ENCODE data around the gene TMEM176B. TPM values are rescaled to one million over a fixed set of nuclear protein-coding genes. Genes with fewer than 3 reads are reported as not detected.
A peak's percentile ranks its signal among the peaks of the same experiment; 100 is the strongest.

The TMEM176B gene
- total RNA-seq (2014; rRNA removed; shearing (Covaris generic)) = 1.0 and 2.0 TPM in 2 replicates

DNA sequence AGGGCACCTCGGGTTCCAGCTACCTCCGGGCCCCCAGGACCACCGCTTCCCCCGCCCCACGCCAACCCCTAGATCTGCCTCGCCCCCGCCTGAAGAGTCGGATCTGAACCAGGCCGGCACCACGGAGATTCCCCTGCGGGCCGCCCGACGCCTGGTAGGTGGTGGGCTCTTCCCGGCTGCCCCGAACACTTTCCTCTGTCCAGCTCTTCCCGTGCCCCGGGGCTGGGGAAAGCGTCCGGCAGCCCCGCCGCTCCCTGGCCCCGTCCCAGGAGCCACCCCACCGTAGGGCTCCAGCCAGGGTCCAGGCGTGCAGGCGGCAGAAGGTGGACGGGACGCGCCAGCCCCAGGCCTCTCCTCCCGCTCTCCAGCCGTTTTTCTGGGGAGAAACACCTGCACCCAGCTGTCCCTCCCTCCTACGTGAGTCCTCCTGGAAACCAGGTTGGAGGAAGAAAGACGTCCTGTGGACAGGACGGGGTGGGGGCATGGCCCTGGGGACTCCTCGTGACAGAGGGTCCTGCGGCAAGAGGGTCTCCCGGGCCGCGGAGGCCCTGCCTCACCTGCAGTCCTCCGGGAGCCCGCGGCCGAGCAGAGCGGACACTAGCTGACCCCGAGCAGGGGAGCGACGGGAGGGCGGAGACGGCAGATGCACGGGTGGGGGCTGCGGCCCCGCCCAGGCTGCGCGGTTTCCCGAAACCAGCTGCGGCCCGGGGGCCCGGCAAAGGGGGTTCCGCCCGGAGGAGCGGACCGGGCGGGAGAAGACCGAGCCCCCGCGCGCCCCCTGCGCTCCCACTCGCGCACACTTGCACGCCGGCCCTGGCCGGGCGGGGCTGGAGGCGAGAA, at the start of gene TMEM176B:
Gene TMEM176B (minus strand): TSS at position 624 of the 840 bp plus-strand sequence. CDS start 3,795 bp downstream, outside the sequence.
- no peak for DNase-seq (ENCODE audit: low spot score)

DNA sequence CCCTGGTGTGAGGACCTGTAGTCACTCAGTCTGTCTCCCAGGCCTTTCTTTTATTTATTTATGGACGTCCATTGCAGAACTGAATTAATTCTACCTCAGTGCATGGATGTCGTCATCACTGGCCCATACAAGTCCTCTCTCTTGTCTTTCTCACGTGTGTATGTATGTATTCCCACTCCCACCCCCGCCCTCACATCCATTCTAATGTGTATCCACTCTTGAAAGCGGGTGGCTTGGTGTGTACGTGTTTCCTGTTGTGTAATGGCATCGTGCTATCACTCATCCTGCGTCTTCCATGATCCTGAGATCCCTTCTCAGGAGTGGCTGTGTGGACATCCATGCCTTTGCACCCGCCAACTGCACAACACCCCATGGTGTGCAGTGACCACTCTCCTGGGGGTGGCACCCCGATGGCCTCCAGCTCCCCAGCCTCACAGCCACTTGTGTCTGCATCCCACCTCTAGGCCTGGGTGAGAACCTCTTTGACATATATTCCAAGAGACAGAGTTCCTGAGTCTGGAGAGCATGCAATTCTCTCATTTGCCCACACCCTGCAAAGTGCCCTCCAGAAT, 49.1 kb upstream of the TMEM176B start:
- DNase-seq (ENCODE audit: low spot score) = no peak

DNA sequence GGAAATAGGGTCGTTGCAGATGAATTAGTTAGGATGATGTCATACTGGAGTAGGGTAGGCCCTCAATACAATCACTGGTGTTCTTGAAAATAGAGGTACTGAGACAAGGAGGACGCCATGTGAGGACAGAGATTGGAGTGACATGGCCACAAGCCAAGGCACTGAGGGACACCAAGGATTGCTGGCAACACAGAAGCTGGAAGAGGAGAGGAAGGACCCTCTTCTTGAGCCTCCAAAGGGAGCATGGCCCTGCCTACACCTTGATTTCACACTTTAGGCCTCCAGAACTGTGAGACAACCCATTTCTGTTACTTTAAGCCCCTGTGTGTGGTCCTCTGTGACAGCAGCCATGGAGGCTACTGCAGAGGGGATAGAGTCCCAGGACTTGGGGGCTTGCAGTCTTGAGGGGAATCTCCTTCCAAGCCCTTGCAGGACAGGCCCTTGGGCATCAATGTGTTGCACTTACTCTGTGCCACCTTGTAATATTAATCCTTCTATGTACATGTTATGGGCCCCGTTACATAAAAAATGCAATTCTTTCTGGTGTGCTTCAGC, 48.5 kb upstream of the TMEM176B start:
- DNase-seq (ENCODE audit: low spot score) = no peak

DNA sequence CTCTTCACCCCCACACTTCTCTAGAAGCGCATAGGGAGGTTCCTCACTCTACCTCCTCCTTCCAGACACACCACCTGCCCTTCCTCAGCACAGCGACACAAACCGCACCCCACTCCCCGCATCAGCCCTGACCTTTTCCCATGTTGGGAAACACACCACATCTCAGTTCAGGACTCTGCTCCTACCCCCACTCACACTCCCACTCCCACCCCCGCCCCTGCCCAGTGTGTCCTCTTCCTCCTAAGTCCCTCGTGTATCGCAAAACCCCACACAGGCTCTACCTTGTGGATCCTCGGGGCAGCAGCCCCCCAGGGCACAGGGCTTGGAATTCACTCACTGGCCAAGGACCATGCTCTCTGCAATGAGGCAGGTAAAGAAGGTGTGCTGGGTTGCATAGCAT, 47.9 kb upstream of the TMEM176B start:
- no peak for DNase-seq (ENCODE audit: low spot score)

DNA sequence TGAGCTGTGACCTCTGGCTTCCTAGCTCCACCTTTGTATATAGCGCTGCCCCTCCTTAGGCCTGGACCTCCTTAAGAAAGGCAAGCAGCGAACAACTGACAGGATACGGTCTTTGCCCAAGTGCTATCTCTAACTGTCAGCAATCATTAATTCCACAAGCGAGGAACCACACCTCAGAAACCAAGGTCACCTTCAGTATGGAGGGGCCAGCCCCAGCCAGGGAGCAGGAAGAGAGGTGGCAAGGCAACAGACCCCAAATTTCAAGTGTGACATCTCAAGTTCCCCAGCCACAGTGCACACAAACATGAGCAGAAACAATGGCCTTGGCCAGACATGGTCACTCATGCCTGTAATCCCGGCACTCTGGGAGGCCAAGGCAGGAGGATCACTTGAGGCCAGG, 47.4 kb upstream of the TMEM176B start:
- no peak for DNase-seq (ENCODE audit: low spot score)

DNA sequence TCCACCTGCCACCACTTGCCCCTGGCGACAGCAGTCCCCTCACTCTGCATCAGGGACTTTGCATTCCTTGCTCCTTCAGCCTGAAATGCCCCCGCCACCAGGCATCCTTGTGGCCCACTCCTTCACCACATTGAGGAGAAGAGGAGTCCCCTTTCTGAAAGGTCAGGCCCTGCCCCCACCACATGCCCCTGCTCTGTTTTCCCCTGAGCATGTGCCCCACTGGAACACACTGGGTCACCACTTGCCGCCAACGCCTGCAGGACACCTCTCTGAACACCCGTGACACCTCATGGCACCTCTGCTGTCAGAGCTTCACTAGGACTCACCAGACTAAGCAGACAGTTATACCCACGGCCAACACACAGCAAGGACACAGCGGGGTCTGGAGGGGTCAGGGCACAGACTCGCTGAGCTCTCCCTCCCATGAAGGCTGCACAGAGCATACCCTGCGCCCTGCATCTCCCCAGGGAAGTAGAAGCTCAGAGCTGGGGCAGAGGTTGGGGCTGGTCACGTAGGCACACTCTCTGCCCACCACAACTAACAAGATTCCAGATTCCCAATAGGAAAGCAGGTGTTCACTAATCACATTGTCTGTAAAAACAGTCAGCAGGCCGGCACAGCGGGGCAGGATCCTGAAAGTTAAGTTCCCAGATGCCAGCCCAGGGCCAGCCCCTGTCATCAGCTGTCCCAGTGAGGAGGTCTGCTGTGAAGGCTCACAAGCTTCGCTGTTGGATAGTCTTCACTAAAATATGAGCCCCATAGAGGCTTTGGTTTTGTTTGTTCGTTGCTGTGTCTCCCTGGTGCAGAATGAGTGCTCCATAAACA, 46.3 kb upstream of the TMEM176B start:
- DNase-seq (ENCODE audit: low spot score) = no peak

DNA sequence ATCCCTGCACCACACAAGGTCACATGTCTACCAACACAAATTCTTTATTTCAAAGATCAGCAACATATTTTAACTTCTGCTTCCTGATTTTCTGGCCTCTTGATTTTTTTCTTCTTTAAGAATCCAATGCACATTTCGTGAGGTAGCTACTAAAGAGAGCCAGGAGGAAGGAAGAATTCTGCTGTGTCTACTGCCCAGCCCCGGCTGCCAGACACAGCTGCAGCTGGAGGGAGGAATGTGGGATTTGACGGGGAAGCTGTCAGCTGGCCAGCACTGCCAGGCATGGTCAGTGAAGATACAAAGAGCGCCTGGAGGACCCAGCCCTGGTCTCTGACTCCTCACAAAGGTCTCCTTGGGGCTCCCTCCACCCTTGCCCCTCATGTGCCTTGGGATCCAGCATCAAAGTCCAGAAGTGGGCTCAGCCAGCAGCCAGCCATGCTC, 45.3 kb upstream of the TMEM176B start:
- no peak for DNase-seq (ENCODE audit: low spot score)

DNA sequence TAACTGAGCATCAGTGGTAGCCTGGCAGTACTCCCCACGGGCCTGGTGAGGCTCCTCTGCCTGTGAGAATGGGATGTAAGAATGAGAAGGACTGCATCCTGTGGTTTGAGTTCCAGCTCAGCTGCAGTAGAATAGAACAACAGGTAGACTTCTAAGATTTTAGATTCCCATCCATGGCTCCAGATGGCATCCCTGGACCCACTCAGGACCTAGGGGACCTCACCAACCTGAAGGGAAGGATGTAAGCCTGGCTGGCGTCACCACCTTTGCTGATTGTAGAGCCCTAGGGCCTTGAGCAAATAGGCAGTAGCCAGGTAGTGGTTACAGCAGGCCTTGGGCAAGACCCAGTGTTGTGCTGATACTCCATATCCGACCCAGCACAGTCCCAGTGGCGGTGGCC, 42.6 kb upstream of the TMEM176B start:
- no peak for DNase-seq (ENCODE audit: low spot score)

DNA sequence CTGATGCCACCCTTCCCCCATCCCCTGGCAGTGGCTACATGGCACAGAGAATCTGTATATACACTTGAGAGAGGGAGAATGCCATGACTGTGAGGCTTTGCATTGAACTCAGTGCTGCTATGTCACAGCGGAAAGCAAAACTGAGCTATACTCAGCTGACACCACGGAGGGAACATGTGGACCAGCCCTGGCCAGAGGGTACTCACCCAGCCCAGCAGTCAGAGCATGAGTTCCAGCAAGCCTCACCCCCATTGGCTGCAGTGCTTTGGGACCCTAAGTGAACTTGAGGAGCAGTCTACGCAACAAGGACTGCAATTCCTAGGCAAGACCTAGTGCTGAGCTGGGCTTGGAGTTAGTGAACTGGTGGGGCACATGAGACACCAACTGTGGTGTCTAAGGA, 41.9 kb upstream of the TMEM176B start:
- DNase-seq (ENCODE audit: low spot score) = no peak

DNA sequence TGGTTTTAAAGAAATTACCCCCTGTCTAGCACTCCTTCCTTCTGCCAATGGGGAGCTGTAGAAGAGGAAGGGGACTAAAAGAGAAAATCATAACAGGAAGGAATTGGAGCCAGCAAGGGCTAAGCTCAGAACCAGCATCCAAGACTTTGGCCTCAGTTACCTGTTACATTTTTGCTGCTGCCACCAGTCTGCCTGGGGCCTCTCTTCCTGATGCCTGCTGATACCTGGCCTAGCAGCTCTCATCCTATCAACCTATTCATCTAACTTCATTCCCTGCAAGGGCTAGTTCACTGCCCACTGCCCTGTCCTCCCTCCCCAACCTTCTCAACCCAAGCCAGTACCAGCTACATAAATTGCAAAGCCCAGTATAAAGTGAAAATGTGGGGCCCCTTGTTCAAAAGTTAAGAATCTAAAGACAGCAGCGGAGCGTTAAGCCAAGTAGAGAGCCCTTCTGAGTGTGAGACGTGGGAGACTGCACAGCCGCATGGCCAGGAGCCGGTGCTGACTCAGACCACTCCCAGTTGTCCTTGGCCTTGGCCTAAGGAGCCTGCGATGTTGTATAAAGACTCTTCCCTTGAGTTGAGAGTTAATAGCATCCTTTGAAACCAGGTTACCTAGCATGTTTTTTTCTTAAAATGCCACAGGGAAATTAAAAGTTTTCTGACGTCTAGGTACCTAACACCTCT, 38.9 kb upstream of the TMEM176B start:
- DNase-seq (ENCODE audit: low spot score) = no peak

DNA sequence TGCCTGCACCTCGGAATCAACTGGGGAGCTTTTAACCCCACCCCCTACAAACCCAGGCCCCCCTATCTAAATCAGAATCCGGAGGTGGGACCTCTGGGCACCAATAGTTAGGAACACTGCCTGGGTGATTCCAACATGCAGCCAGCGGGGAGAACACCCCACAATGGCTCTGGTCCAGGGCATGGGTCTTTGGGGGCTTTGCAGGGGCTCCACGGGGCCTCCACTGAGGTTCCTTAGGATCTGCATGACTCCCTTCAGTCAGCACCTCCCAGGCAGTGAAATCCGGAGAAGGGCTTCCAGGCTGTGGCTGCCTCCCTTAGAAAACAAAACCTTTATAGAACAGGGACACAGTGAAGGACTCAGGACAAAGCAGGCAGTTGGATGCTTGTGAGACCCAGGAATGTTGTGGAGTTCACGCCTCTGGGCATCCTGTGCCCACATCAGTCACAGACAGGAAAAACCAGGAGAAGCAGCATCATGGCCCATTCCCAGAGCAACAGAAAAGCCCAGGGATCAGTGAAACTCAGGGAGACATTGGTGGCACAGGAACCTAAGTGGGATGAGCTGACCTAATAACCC, 35.6 kb upstream of the TMEM176B start:
- DNase-seq (ENCODE audit: low spot score) = no peak

DNA sequence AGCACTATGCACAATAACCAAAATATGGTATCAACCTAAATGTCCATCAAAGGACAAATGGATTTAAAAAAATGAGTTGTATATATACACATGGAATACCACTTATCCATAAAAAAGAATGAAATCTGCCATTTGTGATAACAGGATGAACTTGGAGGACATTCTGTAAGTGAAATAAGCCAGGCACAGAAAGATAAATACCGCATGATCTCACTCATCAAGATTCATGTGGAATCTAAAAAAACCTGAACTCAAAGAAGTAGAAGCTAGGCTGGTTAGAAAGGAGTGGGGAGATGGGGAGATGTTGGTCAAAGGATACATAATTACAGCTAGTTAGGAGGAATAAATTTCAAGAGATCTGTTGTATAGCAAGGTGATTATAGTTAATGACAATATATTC, 34.9 kb upstream of the TMEM176B start:
- no peak for DNase-seq (ENCODE audit: low spot score)

DNA sequence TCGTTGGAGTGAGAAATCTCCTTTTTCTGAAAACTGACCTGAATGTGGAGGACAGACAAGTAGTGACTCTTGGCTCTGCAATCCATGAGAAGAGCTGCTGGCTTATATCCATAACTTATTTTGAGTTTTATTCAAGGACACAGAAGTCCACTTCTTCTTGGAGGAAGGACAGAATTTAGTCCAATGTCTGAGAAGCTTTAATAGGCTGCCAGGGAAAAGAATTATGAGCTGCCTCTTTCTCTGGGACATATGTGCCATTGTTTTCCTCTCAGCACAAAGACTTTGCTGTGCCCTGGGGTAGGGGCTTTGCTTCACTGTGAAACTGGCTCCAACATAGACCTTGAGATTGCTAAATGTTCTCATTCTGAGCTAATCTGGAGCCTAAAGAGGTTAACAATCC, 31.7 kb upstream of the TMEM176B start:
- no peak for DNase-seq (ENCODE audit: low spot score)

DNA sequence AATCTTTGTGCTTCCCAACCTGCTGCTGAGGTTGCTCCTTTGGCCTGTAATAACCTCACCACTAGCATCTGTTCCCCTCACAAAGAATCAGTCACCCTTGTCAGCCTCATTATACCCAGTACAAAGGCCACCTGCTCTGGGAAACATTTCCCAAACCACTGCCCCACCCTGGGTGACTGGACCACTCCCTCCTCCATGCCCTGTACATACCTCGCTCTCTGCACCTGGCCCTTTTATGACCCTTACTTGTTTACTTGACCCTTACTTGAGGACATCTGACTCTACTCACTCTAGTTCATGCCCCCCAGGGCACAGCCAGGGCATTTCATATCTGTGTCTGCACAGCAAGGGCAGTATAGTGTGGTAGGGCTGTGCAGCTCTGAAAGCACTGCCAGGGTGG, 30.8 kb upstream of the TMEM176B start:
- peak; percentile 22 for DNase-seq (ENCODE audit: low spot score)

DNA sequence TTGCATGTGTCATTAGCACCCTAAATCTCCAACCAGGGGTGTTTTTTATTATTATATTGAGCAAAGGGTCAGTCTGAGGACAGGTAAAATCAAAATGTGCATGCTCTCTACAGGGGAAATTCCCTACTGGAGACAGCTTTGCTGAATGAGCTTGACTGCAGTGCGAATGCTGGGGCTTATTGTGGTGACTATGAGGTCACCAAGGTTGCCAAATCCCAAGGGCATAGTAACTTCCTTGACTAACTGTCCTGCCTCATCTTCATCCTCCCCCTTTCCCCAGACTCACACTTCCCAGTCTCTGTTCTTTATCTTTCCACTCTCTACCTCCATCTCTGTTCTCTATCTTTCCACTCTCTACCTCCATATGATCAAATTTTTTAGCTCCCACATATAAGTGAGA, 29.3 kb upstream of the TMEM176B start:
- DNase-seq (ENCODE audit: low spot score) = no peak

DNA sequence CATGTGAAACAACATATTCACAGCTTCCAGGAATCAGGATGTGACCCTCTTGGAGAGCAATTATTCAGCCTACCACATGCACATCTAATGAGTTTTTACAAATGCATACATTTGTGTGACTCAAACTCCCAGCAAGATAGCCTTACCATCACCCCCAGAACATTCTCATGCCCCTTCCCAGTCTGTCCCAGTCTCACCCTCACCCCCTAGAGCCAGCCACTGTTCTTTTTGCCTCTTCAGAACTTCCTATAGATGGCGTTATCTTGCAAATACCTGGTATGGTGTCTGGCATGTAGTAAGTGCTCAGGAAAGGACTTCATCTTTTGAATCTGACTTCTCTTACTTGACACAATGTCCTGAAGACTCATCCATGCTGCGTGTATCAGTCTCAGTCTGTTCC, 28.2 kb upstream of the TMEM176B start:
- DNase-seq (ENCODE audit: low spot score) = no peak

DNA sequence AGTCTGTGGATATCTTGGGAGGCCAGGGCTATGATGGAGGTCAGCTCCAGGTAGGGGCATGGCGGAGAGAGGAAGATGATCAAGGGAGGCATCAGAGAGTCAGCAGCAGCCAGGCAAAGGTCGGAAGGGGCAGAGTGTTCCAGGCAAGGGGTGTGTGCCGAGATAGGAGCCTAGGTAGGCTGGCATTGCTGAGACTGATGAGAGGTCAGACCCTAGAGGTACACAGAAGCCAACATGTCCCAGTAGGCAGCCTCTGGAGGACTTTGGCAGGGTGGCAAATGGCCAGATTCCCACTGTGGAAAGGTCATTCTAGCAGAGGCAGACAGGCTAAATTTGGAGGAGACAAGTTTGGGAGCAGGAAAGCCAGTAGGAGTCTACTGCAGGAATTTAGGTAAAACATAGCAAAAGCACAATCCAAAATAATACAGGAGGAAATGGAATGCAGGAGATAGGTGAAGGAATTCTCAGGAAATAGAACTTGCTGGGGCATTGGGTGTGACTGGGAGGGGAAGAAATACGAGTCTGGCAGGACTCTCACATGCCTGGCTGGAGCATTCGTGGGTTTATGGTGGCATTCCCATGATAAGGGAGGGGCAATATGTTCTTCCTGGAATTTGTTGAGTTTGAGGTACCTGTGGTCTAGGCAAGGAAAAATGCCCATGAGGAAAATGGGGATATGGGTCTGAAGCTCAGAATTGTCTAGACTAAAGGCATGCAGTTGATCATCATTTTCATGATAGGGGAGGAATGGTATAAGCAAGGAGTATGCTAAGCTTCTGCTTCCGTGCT, 26.1 kb upstream of the TMEM176B start:
- peak; percentile 11 for DNase-seq (ENCODE audit: low spot score)

DNA sequence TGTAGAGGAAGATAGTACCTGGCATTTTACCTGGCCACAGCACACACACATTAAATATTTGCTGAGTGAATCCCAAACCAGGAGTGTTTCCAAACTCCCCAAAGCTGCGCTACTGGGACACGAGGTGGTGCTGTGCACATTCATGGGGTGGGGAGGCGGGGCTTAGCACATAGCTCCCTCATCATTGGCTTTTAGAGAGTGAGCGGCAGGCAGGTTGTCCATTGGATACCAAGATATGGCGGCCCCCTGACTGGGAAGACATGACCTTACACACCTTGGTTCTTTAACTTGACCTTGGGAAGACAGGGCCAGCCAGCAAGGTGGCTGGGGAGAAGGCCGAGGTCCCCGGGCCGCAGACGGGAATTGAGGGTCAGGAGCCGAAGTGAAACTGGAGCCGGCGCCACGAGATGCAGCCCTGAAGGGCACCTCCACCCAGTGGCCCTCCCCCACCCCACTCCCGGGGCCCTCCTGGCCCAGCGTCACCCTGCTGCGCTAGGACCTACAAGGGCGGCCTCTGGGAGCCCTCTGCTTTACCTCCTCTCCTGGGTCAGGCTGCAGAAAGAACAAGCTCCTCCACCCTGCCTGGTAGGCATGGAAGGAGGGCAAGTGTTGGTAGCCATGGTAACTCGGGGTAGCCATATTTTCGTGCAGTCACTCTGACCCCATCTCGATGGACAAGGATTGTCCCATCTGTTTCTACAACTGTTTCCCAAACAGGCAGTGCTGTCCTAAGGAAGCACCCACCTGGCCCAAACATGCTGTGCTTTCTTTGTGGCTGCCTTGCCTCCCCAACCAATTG, 24.4 kb upstream of the TMEM176B start:
- DNase-seq (ENCODE audit: low spot score) = no peak

DNA sequence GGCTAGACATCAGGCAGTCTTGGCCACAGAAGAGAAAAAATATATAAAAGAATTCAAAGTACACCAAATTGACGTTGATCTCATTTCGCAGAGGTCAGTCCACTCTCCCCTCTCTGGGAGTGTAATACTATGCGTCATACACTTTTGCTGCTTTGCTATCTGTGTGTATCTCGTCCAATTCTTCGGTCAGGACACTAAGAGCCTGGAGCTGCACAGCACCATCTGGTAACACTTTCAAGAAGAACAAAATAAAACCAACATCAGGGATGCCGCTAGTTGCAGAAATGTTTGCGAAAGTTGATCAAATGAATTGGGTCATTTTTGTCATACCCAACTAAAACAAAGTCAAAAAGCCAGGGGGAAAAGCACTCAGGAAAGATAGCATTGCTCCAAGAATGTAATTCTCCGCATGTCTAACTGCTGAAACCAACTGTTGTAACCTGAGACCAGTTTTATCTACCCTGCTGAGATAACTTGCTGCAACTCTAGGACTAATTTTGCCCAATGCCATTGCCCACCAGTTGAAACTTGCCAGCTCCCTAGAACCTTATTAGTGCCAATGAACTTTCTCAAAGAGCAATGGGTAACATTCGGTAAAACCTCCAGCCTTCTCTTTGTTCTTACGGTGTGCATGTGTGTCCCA, 23.4 kb upstream of the TMEM176B start:
- DNase-seq (ENCODE audit: low spot score) = no peak

Measured in HT-29 (cell line).